Kasumi-1 (cell line): ENCODE measurements around the gene SHCBP1L.

Experiments
- DNase-seq, 2 experiments: peaks; one replicate each; lab custom pipeline; 2025; lab: John Stamatoyannopoulos, UW

Gene SHCBP1L

DNA sequence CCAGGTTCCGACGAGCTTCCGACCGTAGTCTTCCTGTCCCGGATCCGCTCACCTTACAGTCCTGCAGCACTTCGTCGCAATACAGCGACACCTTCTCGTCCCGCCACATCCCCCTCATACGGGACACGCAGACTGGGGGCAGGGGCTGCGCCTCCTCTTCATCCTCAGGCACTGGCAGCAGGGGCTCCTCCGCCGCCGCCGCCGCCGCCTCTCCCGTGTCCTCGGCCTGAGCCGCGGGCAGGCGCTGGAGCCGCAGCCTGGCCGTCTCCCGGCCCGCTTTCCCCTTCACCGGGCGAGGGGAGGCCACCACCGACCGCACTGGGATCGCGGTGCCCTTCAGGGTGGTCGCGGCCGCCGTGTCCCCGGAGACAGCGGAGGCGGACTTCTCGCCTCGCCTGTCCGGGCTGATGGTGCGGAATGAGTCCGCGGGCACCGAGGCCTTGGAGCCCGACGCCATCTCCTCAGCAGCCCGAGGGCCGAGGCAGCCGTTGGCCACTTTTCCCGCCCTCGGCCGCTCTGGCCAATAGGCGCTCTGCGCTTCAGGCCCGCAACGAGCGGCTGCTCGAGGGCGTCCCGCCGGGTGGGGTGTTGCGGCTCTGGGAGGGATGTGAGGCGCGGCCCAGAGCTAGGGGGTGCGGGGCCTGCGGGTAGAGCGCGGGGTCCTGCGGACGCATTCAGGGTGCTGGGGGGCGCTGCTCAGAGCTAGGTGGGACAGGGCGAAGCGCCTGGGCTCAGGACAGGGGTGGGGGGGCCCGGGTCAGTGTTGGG, at the start of gene SHCBP1L:
SHCBP1L (minus strand) TSS at position 490 of the 768 bp plus-strand sequence; CDS start at position 457, 33 bp downstream.
- DNase-seq = no peak

DNA sequence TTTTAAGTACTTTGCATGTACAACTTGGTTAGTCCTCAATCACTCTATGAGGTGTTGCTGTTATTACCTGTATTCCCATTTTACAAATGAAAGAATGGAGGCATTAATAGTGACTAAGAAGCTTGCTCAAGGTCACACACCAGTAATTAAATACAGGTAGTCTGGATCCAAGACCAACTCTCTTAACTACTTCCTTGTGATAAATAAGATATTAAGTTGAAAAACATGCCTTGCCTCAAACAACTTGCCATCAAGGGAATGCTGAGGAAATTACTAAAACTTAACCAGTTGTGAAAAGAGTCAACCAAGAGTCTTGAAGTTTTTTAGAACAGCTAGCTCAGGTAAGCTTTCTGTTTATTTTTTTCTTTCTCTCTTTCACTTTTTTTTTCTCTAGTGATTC, 49.3 kb upstream of the SHCBP1L start:
- DNase-seq = no peak

DNA sequence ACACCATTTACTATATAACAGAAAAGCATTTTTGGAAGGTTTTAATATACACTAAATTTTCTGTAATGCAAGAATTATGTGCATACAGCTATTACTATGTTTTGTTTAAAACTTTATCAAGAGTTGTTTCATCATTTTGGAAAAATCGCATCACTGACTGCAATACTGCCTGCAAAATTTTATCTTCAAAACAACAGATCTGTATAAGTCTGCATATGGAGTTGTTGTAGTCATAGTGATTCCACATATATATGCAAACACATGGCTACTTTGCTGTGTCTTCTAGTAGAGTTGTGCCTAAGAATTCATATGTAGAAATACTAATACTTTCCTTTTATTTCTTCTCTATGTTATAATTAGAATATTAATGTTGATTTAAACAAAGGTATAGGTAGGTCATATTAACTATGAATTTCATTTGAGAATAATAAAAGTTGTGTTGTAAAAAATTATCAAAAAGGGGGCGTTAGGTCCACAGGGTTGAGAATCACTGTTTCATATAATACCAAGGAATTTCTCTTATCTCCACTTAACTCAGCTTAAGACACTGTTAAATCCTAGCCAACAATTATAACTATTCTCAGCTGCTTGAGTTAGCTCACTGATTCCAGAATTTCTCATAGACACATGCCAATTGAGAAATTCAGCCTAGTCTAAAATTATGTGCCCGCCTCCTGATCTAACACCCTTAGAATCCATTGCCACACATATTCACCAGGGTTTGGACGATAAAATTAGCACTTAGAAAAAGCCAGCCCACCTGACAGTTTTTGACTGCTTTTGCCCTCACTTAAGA, 47.4 kb upstream of the SHCBP1L start:
- DNase-seq = no peak

DNA sequence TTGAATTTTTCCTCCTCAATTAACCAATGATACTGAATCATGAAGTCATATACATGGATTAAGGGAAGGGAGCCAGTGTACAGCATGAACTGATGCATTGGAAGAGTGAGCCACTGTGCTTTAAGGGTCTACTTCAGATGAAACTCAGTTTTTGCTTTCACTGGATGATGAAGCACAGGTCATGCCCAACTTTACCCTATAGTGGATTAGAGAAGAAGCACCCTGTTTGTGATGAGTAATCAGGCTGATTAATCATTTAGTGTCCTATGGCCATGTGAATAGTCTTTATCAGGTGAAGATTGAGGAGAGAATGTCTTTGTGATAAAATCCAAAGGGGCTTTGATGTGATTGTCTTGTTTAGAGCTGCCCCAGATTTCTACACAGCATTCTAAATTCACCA, 45.5 kb upstream of the SHCBP1L start:
- DNase-seq = no peak

DNA sequence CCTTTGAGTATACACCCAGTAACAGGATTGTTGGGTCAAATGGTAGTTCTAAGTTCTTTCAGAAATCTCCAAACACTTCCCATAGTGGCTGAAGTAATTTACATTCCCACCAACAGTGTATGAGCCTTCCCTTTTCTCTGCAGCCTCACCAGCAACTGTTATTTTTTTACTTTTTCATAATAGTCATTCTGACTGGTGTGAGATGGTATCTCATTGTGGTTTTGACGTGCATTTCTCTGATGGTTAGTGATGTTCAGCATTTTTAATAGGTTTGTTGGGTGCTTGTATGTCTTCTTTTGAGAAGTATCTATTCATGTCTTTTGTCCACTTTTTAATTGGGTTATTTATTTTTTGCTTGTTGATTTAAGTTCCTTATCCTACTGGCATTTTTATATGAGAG, 43.9 kb upstream of the SHCBP1L start:
- DNase-seq = no peak

DNA sequence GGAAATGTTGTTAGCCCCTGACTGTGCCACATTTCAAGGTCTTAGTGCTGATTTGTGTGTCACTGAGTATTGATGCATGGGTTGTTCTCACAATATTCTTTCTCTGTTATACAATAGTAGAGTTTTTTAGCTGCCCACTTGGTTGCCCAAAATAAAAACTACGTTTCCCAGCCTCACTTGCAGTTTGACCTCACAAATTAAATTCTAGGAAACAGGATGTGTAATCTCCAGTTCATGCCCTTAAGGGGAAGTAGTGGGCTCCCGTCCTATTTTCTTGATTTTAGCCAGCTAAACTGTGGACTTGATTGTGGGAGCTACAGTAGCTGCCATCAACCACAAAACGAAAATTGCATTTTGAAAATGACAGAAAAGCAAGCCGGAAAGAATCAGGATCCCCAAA, 42.9 kb upstream of the SHCBP1L start:
- peak; percentile 60 to 62 for DNase-seq

DNA sequence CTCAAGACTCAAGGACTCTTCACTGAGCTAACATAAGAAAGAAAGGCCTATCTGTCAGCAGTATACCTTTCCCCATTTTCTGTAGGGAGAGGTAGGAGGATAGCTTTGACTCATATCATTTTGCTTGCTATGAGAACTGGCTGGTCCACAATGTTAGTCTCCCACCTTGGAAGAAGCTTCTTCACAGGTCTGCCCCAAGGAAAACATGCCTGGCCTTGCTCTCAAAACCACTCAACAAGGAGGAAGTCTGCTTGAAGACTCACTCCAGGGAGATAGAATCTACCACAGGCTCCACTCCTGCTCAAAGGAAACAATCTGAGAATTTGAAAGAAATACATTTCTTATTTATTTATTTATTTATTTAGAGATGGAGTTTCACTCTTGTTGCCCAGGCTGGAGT, 40.8 kb upstream of the SHCBP1L start:
- DNase-seq = no peak

DNA sequence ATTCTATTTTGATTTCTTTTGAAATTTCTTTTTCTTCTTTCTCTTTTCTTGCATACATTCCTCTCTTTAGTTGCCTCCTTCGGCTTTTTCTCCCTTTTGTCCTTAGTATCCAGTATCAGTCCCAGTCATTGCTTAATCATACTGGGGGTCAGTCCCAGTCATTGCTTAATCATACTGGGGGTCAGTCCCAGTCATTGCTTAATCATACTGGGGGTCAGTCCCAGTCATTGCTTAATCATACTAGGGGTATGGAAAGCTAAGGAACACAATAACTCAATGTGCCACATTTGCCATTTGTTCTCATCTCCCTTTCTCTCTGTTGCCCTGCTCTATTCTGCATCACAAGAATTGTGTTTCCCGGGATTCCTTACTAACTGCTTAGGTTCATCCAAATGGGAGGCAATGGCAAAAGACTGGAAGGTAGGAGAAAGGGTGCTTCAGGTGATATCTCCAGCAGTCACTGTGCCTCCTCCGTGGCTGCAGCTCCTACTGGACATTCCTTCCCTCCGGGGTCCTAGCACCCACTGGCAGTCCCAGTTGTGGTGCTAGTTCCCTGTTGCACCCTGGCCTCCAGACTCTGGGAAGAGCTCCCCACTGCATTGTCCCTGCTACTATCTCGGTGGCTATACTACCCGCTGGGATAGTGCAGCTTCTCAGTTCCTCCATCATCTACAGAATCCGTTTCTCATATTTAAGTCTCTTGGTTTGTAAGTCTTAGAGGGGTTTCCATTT, 37.6 kb upstream of the SHCBP1L start:
- no peak for DNase-seq

DNA sequence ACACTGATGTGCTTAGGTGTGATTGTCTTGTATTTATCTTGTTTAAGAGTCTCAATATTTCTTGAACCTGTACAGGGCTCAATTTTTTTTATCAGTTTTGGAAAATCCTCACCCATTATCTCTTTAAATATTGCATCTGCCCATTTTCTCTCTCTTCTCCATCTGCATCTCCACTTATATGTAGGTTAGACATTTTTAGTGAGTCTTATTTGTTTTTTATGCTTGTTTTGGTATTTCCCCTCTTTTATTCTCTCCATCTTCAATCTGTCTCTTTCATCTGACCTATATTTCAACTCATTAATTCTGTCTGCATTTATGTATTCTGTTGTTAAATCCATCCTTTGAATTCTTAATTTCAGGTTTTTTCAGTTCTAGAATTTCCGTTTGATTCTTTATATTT, 32.9 kb upstream of the SHCBP1L start:
- no peak for DNase-seq

DNA sequence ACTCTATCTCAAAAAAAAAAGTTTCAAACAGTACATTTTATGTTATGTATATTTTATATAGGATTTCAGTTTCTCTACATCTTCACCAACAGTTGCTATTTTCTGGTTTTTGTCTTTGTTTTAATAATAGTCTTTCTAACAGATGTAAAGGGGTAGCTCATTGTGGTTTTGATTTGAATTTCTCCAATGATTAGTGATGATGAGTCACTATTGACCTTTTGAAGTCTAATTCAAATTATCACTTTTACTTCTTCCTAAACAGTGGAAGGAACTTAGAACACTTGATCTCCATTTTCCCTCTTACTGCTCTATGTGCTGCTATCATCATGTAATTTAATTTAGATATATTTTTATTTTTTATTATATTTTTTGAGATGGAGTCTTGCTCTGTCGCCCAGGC, 31.7 kb upstream of the SHCBP1L start:
- DNase-seq = no peak

DNA sequence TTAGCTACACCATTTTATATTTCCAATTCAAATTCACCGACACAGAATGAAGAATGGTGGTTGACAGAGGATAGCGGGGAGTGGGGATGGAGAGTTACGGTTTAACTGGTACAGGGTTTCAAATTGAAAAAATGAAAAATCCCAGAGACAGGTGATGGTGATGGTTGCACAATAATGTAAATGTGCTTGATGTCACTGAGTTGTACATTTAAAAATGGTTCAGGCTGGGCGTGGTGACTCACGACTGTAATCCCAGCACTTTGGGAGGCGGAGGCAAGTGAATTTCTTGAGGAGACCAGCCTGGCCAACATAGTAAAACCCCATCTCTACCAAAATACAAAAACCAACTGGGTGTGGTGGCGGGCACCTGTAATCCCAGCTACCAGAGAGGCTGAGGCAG, 31.2 kb upstream of the SHCBP1L start:
- DNase-seq = no peak

DNA sequence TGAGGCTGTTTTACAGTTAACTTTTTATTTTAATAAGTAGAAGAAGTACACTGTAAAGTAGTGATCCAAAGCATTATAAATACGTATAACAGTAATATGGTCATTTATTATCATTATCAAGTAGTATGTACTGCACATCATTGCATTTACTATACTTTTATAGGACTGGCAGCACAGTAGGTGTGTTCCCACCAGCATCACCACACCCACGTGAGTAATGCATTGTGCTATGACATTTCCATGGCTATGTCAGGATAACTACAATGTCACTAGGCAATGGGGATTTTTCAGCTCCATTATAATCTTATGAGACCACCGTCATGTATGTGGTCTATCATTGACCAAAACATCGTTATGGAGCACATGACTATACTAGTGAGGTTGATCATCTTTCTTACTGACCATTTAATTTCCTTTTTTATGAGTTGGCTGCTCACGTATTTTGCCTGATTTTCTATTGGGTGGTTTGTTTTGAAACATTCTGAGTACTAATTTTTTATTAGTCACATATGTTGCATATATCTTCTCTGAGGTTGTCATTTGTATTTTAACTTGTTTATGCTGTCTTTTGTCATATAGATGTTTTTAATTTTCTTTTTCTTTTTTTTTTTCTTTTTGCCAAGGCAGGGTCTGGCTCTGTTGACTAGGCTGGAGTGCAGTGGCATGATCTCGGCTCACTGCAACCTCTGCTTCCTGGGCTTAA, 25.3 kb upstream of the SHCBP1L start:
- no peak for DNase-seq

DNA sequence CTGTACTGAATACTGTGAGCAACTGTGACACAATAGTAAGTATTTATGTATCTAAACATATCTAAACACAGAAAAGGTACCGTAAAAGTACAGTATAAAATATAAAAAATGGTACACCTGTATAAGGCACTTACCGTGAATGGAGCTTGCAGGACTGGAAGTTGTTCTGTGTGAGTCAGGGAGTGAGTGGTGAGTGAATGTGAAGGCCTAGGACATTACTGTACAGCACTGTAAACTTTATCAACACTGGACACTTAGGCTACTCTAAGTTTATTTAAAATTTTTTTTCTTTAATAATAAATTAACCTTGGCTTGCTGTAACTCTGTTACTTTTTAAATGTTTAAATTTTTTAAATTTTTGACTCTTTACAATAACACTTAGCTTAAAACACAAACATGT, 24.5 kb upstream of the SHCBP1L start:
- DNase-seq = no peak

DNA sequence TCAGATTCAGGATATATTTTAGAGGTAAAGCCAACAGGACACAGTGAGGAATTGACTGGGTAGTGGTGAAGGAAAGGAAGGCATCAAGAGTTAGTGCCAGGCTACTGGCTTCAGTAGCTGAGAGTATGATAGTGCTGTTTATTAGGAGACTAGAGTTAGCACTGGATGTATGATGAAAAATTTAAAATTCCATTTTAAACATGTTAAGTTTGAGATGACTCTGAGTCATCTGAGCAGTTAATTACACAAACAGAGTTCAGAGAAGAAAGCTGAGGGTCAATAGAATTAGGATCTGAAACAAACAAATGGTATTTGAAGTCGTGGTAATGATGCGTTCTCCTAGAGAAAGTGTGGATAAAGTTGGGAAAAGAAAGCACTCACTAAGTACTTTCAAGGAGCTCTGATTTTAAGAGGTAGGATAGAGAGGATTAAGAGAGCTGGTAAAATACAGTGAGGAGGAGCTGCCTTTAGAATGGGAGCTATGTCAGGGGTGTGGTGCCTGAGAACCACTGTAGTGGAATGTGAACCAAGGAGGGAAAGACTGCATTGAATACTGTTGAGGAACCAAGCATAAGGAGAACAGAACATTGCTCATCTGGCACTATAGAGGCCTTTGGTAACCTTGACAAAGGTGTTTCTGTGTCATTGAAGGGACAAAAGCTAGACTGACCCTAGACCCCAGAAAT, 21.7 kb upstream of the SHCBP1L start:
- DNase-seq = no peak

DNA sequence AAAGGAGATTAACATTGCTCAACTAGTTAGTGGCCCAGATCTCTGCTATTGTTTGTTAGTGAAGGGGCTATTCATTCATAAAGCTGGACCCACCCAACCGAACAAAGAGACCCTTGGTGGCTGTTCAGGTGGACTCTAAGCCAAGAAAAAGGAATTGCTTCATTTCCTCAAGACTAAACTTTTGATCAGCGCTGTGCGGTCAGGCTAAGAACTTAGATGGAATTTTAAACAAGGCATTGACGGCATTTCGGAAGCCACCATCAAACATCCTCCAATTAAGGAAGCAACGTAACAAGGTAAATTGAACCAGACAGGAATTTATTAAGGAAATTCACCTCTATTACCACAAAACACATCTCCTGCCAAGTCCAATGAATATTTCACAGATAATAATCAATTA, 19.9 kb upstream of the SHCBP1L start:
- no peak for DNase-seq

DNA sequence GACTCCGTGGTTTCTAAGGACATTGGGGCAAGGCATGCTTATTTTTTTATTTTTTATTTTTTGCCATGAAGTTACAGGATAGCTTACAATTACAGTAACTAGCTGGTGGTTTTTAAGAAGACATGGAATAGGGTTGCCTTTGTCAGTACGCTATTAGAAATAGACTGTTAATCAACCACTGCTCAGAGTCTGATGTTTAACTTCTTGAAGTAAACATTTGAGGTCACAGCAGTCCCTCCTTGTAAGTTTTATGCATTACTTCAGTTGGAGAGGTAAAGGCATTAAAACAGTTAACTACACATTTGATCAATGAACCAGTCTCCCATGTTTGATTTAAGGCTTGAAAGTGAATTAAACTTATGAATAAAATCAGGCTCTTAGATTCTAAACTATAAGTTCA, 19.3 kb upstream of the SHCBP1L start:
- no peak for DNase-seq

DNA sequence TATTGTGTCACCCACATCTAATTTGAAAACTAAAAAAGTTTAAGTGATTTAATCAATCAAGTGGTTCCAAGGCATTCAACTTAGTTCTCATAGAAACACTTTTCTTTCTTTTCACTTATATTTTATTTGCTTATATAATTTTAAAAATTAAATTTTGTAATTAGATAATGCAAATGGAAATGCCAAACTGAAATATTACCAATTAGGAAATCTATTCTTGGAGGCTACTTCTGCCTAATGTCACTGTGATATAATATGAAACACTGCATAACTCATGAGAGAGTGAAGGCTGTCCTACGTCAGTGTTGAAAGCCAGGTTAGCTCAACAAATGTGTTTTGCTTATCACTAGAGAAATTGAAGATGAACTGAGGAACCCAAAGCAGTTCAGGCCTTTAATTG, 18.3 kb upstream of the SHCBP1L start:
- DNase-seq = no peak

DNA sequence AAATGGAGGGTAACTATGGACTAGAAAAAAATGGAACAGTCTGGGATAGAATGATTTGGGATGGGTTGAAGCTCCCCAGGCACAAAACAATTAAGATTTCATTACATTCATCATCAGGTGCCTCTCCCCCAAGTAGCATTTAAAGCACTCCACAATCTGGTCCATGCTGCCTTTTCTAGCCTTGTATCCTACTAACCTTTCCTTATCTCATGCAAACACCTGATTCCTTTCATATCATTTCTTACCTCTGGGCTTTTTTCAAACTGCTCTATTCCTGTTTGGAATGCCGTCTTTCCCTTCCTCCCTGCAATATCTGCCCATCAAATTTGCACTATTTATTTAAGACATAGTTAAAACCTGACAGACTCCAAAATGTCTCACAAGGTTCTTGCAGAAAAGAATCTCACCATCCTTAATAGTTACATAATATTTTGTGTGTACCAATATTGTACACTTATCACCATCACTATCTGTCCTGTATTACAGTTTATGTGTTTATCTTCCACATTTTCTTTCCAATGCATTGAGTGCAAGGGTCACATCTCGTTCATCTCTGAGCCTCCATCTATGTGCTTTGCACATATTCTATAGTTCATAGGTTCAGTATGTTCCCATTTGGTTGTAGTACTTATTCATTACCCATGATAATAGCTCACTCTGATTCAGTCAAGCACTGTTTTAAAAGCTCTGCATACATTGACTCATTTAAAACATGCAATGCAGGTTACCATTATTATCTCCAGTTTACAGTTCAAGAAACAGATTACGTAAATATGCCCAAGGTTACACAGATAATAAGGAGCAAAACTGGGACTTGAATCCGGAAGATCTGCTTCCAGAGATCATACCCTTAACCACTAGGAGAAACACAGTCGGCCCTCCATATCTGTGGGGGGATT, 16.1 kb upstream of the SHCBP1L start:
- DNase-seq = no peak

DNA sequence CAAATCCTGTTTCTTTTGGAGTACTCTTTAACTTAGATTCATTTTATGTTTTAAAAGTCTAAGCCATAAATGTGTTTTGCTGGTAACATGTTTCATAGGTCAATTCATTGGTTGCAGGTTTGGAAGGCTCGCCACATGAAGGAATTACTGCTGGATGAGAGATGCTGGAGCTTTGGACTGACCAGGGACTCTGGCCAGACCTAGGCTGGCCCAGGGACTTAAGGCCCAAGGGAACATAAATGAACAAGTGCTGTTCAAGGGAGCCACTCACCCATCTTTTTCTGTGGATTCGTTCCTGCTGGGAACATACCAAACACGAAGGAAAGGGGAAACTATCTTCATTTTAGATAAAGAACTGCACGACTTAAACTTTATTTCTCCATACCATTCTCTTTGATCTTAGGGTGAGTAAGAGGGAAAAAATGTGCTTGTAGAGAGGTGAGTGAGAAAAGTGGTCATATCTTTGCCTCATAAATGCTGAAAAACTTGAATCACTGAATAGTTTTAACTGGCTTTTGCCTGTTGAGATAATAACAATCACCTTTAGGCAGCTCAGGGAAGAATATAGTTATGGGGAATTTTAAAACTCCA, 15.3 kb upstream of the SHCBP1L start:
- no peak for DNase-seq

DNA sequence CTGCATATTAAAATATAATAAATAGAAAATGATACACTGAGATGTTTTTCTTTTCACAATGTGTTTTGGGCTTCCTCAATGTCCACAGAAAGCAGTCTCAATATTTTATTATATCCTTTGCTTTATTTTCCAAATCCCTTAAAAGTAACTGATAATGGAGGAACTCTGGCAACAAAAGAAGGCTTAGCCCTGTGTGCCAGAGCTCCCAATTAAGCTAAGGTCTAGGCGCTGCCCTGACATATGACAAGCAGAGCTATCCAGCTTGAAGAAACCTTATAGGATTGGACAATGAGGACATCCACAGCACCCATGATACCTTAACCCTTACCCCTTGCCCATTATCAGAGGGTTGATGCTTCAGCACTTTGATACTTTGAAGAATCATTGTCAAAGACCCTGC, 12.9 kb upstream of the SHCBP1L start:
- no peak for DNase-seq
